K562 (cell line): ENCODE measurements around the gene SLC12A6. TPM values are rescaled to one million over a fixed set of nuclear protein-coding genes. Genes with fewer than 3 reads are reported as not detected.

Source experiments
- CREB3L1 ChIP-seq: fragments of 450-650 bp; IDR thresholded peaks from 2 replicates; pipeline ENCODE4 v1.6.1; 2014; ENCODE audit warnings: low read depth, mild to moderate bottlenecking, moderate library complexity, borderline replicate concordance
- E2F4 ChIP-seq: sonication (generic); formaldehyde crosslinking; IDR thresholded peaks from 2 replicates; pipeline ENCODE4 v1.8.0; 2022; ENCODE audit warnings: mild to moderate bottlenecking, low read depth, missing genetic modification reagents
- HDAC3 ChIP-seq: fragments of 450-650 bp; IDR thresholded peaks from 2 replicates; pipeline ENCODE4 v1.6.1; 2018; ENCODE audit warnings: borderline replicate concordance, mild to moderate bottlenecking, moderate library complexity; ENCODE audit not compliant: partially characterized antibody
- MTA3 ChIP-seq: fragments of 450-650 bp; formaldehyde crosslinking; IDR thresholded peaks from 2 replicates; pipeline ENCODE4 v1.6.1; 2017; ENCODE audit warnings: mild to moderate bottlenecking, borderline replicate concordance
- MYBL2 ChIP-seq, 2 experiments: fragments of 450-650 bp in 1 of 2; sonication (generic) in 1 of 2; formaldehyde crosslinking in 1 of 2; IDR thresholded peaks; 2 replicates each; pipeline versions ENCODE4 v1.6.1 to v1.8.1; 2017 to 2022; ENCODE audit warnings: borderline replicate concordance in 1 of 2, inconsistent platforms in 1 of 2, low read depth in 1 of 2, mild to moderate bottlenecking in 1 of 2, missing genetic modification reagents in 1 of 2, moderate library complexity in 1 of 2
- OTX1 ChIP-seq: fragments of 450-650 bp; formaldehyde crosslinking; IDR thresholded peaks from 2 replicates; pipeline ENCODE4 v1.4.0; 2022; ENCODE audit warnings: mild to moderate bottlenecking
- PML ChIP-seq: IDR thresholded peaks from 2 replicates; pipeline ENCODE4 v1.6.1; 2012; ENCODE audit warnings: low read length, inconsistent platforms
- PPARD ChIP-seq: fragments of 250-450 bp; sonication (Bioruptor Pico); IDR thresholded peaks from 2 replicates; pipeline ENCODE4 v1.8.0; 2022; ENCODE audit warnings: inconsistent platforms, mild to moderate bottlenecking, moderate library complexity
- PTRF ChIP-seq: fragments of 450-650 bp; IDR thresholded peaks from 2 replicates; pipeline ENCODE4 v1.6.1; 2016; ENCODE audit warnings: mild to moderate bottlenecking, missing genetic modification characterization, missing compliant biosample characterization
- REST ChIP-seq, 2 experiments: fragments of 450-650 bp; formaldehyde crosslinking in 1 of 2; IDR thresholded peaks; 2 replicates each; pipeline versions ENCODE4 v1.4.0 to v1.6.1; 2014 to 2020; ENCODE audit warnings: mild to moderate bottlenecking in 2 of 2, borderline replicate concordance in 1 of 2, low read depth in 1 of 2
- SOX6 ChIP-seq: fragments of 450-650 bp; IDR thresholded peaks from 2 replicates; pipeline ENCODE4 v1.6.1; 2014; ENCODE audit warnings: mild to moderate bottlenecking
- ZBTB9 ChIP-seq: fragments of 450-650 bp; formaldehyde crosslinking; IDR thresholded peaks from 2 replicates; pipeline ENCODE4 v1.4.0; 2020; ENCODE audit warnings: mild to moderate bottlenecking, moderate library complexity
- ZNF408 ChIP-seq: fragments of 250-450 bp; sonication (Bioruptor Pico); IDR thresholded peaks from 2 replicates; pipeline ENCODE4 v1.4.0; 2020; ENCODE audit warnings: low read depth, mild to moderate bottlenecking, moderate library complexity
- polyA plus RNA-seq, 8 experiments: library from polyadenylated mRNA; depleted of rRNA in 4 of 8; stranded (reverse) in 5 of 8; unstranded in 3 of 8; fragments of >200 nt; fragmentation: Nextera tagmentation in 2 of 8; fragmentation: Illumina TruSeq in 1 of 8; extraction: Ambion mirVana in 2 of 8; extraction: Trizol in 1 of 8; gene quantifications; 2 replicates each; pipeline versions ENCODE4 v1.2.1 to v1.2.3, GENCODE V29; 2011 to 2014; ENCODE audit warnings: inconsistent platforms in 1 of 8, missing spikeins in 1 of 8
- total RNA-seq, 7 experiments: library from RNA; depleted of rRNA in 6 of 7; stranded (reverse); fragments of >200 nt in 6 of 7; fragmentation: Illumina TruSeq in 2 of 7; extraction: Trizol in 2 of 7; gene quantifications; 2 replicates each; pipeline versions ENCODE4 v1.2.1 to v1.2.3, GENCODE V29; 2011 to 2021; ENCODE audit warnings: low replicate concordance in 1 of 7

SLC12A6 gene
- total and polyA plus RNA-seq, 9 of the 15 experiments (the other 6 are each of a cell fraction or from before 2014, with no cell fraction given), result 1.4 to 16.4 (median 6.7) TPM

GRCh38 chr15:34209421-34210282 lies 127.9 kb downstream of the SLC12A6 start, which contains the start of gene KATNBL1 (continued):
- TF ChIP-seq ZBTB9, result peak; percentile 51; the same call in 1 of the 2 replicates
- TF ChIP-seq MTA3, result peak; percentile 84; the same call in 1 of the 2 replicates
- TF ChIP-seq MYBL2 (IDR thresholded peaks at IDR 0.05; ENCODE audit: low read depth), result peak; percentile 34; the same call in 1 of the 2 replicates
- TF ChIP-seq MYBL2 (CRISPR knock-in tag; IDR thresholded peaks at IDR 0.05; ENCODE audit: borderline replicate concordance), result no peak
- TF ChIP-seq OTX1 (CRISPR knock-in tag), result no peak
- TF ChIP-seq SOX6, result no peak
- no peak for TF ChIP-seq PPARD (CRISPR knock-in tag)
- peak; percentile 74 for TF ChIP-seq CREB3L1
- TF ChIP-seq HDAC3, result no peak
- no peak for TF ChIP-seq PTRF (tag)
- no peak for TF ChIP-seq ZNF408 (CRISPR knock-in tag)
- peak; percentile 86 for TF ChIP-seq REST (IDR thresholded peaks at IDR 0.05; ENCODE audit: borderline replicate concordance)
- TF ChIP-seq REST (CRISPR knock-in tag; IDR thresholded peaks at IDR 0.05; ENCODE audit: low read depth), result peak; percentile 34; the same call in 1 of the 2 replicates
- 0 out of 2 replicates have a peak, but pooled peaks have one; percentile 36 for TF ChIP-seq PML
- no peak for TF ChIP-seq E2F4 (CRISPR knock-in tag)
